Activated B cell treated with CpG ODN at 0.5 μM for 24 hours (primary cell): Measurements from ENCODE around the gene SEPHS1. TPM values are rescaled to one million over a fixed set of nuclear protein-coding genes. Genes with fewer than 3 reads are reported as not detected.

Source experiments
- ATAC-seq: fragments of 200-7000 bp; cut with Tn5 transposase; one replicate; pipeline ENCODE4 v1.10.0; 2021; ENCODE audit warnings: low read depth, mild to moderate bottlenecking, moderate library complexity
- CTCF ChIA-PET: fragments of 350-600 bp; sonication (Branson Sonifier 250); formaldehyde crosslinking; loops from one replicate; lab custom pipeline; 2021; ENCODE audit warnings: antibody characterized with exemption; lab: Charles Lee
- POLR2A ChIA-PET: fragments of 350-600 bp; sonication (Branson Sonifier 250); formaldehyde crosslinking; loops from one replicate; lab custom pipeline; 2021; ENCODE audit warnings: antibody characterized with exemption; lab: Charles Lee
- DNase-seq: peaks from one replicate; pipeline ENCODE4 v3.0.0; 2022
- H3K27ac Mint-ChIP-seq: one replicate; pipeline ENCODE4 v1.8.0; 2020; ENCODE audit warnings: mixed read lengths
- H3K27me3 Mint-ChIP-seq: one replicate; pipeline ENCODE4 v1.8.0; 2021; ENCODE audit warnings: mixed read lengths
- H3K36me3 Mint-ChIP-seq: one replicate; pipeline ENCODE4 v1.8.0; 2021; ENCODE audit warnings: low read depth, mixed read lengths
- H3K4me1 Mint-ChIP-seq: one replicate; pipeline ENCODE4 v1.8.0; 2021; ENCODE audit warnings: mixed read lengths
- H3K4me3 Mint-ChIP-seq: one replicate; pipeline ENCODE4 v1.8.0; 2020; ENCODE audit warnings: mild to moderate bottlenecking, mixed read lengths
- H3K9me3 Mint-ChIP-seq: one replicate; pipeline ENCODE4 v1.8.0; 2020; ENCODE audit warnings: mixed read lengths
- CTCF ChIP-seq: fragments of 200-600 bp; IDR thresholded peaks from one replicate; pipeline ENCODE4 v1.8.0; 2022; ENCODE audit warnings: antibody characterized with exemption, mild to moderate bottlenecking
- intact Hi-C: fragments of 100-400 bp; cut with micrococcal nuclease; formaldehyde crosslinking; loops from one replicate; pipeline ENCODE4 v1.15.1; 2024
- total RNA-seq: library from RNA; stranded (reverse); gene quantifications from 2 replicates; pipeline ENCODE4 v1.2.3, GENCODE V29; 2022

Gene SEPHS1
- total RNA-seq, 1 donor from 2014 or later: 36.7 TPM

GRCh38 chr10:13392701-13393100 is 44.6 kb upstream of the SEPHS1 start:
- no peak for TF ChIP-seq CTCF
- no peak overlapping the region for H3K4me3 Mint-ChIP-seq
- ChIA-PET CTCF (no interaction called here), POLR2A (no interaction called here)
- no peak for ATAC-seq
- peaks cover 14% of the 10 kb centered on the region for H3K4me1 Mint-ChIP-seq
- H3K9me3 Mint-ChIP-seq: no peaks in the 10 kb centered on the region
- DNase-seq: no peak
- intact Hi-C loops: no loop called here
- no peaks in the 10 kb centered on the region for H3K36me3 Mint-ChIP-seq
- H3K27me3 Mint-ChIP-seq: peaks cover 13% of the 10 kb centered on the region
- H3K27ac Mint-ChIP-seq: no peak overlapping the region

- Mint-ChIP-seq H3K4me1 (peaks cover 14% of the 10 kb centered on the region), H3K36me3 (no peaks in the 10 kb centered on the region), H3K27ac (no peak overlapping the region), H3K4me3 (peak overlapping the region; percentile 70), H3K27me3 (peaks cover 13% of the 10 kb centered on the region), H3K9me3 (no peaks in the 10 kb centered on the region)
- no peak for TF ChIP-seq CTCF
- CTCF ChIA-PET: no interaction called here
- DNase-seq (no peak), ATAC-seq (peak; percentile 45)
- POLR2A ChIA-PET: no interaction called here
- intact Hi-C loops: no loop called here
These were observed 42.8 kb upstream of the SEPHS1 start for GRCh38 chr10:13390604-13391522.

GRCh38 chr10:13388478-13389230 is 40.6 kb upstream of the SEPHS1 start:
- H3K4me3 Mint-ChIP-seq: no peak overlapping the region
- POLR2A ChIA-PET: no interaction called here
- ATAC-seq (no peak), DNase-seq (no peak)
- H3K27ac Mint-ChIP-seq: no peak overlapping the region
- no peaks in the 10 kb centered on the region for H3K9me3 Mint-ChIP-seq
- TF ChIP-seq CTCF: no peak
- intact Hi-C loops: no loop called here
- CTCF ChIA-PET: interaction anchor here (0.9 to 2.1 kb wide), 3 partner anchors 13 to 51 kb away, joined by 4 to 9 read pairs (median 9); no protein-coding TSS in a partner anchor
- peaks cover 18% of the 10 kb centered on the region for H3K4me1 Mint-ChIP-seq
- H3K36me3 Mint-ChIP-seq: no peaks in the 10 kb centered on the region
- H3K27me3 Mint-ChIP-seq: peaks cover 11% of the 10 kb centered on the region

- no peak overlapping the region for H3K27ac Mint-ChIP-seq
- H3K36me3 Mint-ChIP-seq: no peaks in the 10 kb centered on the region
- ATAC-seq: no peak
- ChIA-PET CTCF (no interaction called here), POLR2A (no interaction called here)
- intact Hi-C loops: no loop called here
- no peak for DNase-seq
- no peaks in the 10 kb centered on the region for H3K9me3 Mint-ChIP-seq
- H3K4me3 Mint-ChIP-seq: no peak overlapping the region
- H3K27me3 Mint-ChIP-seq: peaks cover 25% of the 10 kb centered on the region
- H3K4me1 Mint-ChIP-seq: peaks cover 21% of the 10 kb centered on the region
- no peak for TF ChIP-seq CTCF
These were observed 37.9 kb upstream of the SEPHS1 start for GRCh38 chr10:13386021-13386420.

- Mint-ChIP-seq H3K4me1 (peaks cover 14% of the 10 kb centered on the region), H3K4me3 (peak overlapping the region; percentile 41), H3K27me3 (peaks cover 39% of the 10 kb centered on the region), H3K9me3 (no peaks in the 10 kb centered on the region), H3K36me3 (no peaks in the 10 kb centered on the region), H3K27ac (no peak overlapping the region)
- no peak for TF ChIP-seq CTCF
- ChIA-PET POLR2A (interaction anchor here (0.7 kb wide), 2 partner anchors 63 to 202 kb away, joined by 5 read pairs; no protein-coding TSS in a partner anchor), CTCF (interaction anchor here (1.7 kb wide), 1 partner anchor 11 kb away, joined by 5 read pairs; no protein-coding TSS in a partner anchor)
- ATAC-seq (no peak), DNase-seq (no peak)
- intact Hi-C loops: no loop called here
These were observed 35.3 kb upstream of the SEPHS1 start for GRCh38 chr10:13383399-13383761.
